T-cell (primary cell): ENCODE results near the gene TMEM59. TPM values are rescaled to one million over a fixed set of nuclear protein-coding genes. Genes with fewer than 3 reads are reported as not detected.
"Not testable (repeated sequence)": the region's sequence is repeated elsewhere in the genome, so short reads cannot be mapped to it uniquely, and the experiment has no call there.

Experiments
- ATAC-seq, 4 experiments: fragments of 200-7000 bp in 3 of 4; fragments of 150-1000 bp in 1 of 4; cut with Tn5 transposase; replicated peaks in 1 of 4; 1 replicate in 3 of 4; 2 replicates in 1 of 4; pipeline ENCODE4 v1.10.0; 2021; ENCODE audit warnings: moderate library complexity in 3 of 4, mild to moderate bottlenecking in 2 of 4, moderate number of reproducible peaks in 1 of 4
- CTCF ChIA-PET, 2 donors: fragments of 300-600 bp; sonication (Branson Sonifier 250); formaldehyde crosslinking; loops; one replicate each; lab custom pipeline; 2022; ENCODE audit warnings: antibody characterized with exemption in 2 of 2; lab: Charles Lee
- POLR2A ChIA-PET, 2 donors: fragments of 300-600 bp; sonication (Branson Sonifier 250); formaldehyde crosslinking; loops; one replicate each; lab custom pipeline; 2022; ENCODE audit warnings: antibody characterized with exemption in 2 of 2; lab: Charles Lee
- DNase-seq, 35 experiments: peaks; one replicate each; pipeline versions ENCODE4 v3.0.0 to v3.0.0-alpha.2; 2013 to 2023
- H3K27ac ChIP-seq: one replicate; pipeline ENCODE4 v1.5.1; 2013; ENCODE audit warnings: low read length
- H3K27me3 ChIP-seq, 2 experiments: replicated peaks in 1 of 2; 1 replicate in 1 of 2; 2 replicates in 1 of 2; pipeline versions ENCODE4 v1.6.1 to v1.7.0; 2013; ENCODE audit warnings: low read length in 1 of 2, mixed read lengths in 1 of 2; ENCODE audit not compliant: control insufficient read depth in 2 of 2, insufficient read depth in 2 of 2; ENCODE audit errors: extremely low read depth in 1 of 2
- H3K36me3 ChIP-seq, 2 donors: 1 replicate in 1 of 2; 2 replicates in 1 of 2; pipeline versions ENCODE4 v1.6.1 to v1.7.0; 2013; ENCODE audit warnings: low read length in 1 of 2; ENCODE audit not compliant: control insufficient read depth in 2 of 2, insufficient read depth in 1 of 2; ENCODE audit errors: extremely low read depth in 1 of 2
- H3K4me1 ChIP-seq, 2 experiments: 1 replicate in 1 of 2; 2 replicates in 1 of 2; pipeline versions ENCODE4 v1.6.1 to v1.7.0; 2013; ENCODE audit warnings: low read length in 2 of 2, mixed read lengths in 1 of 2; ENCODE audit not compliant: insufficient read depth in 2 of 2, control insufficient read depth in 1 of 2; ENCODE audit errors: extremely low read depth in 1 of 2
- H3K4me3 ChIP-seq, 2 donors: 1 replicate in 1 of 2; 2 replicates in 1 of 2; pipeline versions ENCODE4 v1.5.1 to v1.7.0; 2013; ENCODE audit warnings: mild to moderate bottlenecking in 2 of 2, low read length in 1 of 2, moderate library complexity in 1 of 2; ENCODE audit not compliant: control insufficient read depth in 1 of 2; ENCODE audit errors: extremely low read depth in 1 of 2
- H3K9me3 ChIP-seq: 2 replicates; pipeline ENCODE4 v1.7.0; 2013
- H3K27ac Mint-ChIP-seq, 2 donors: one replicate each; pipeline ENCODE4 v1.8.0; 2020 to 2021; ENCODE audit warnings: mild to moderate bottlenecking in 2 of 2, mixed read lengths in 2 of 2
- H3K27me3 Mint-ChIP-seq, 2 donors: one replicate each; pipeline ENCODE4 v1.8.0; 2021 to 2022; ENCODE audit warnings: mixed read lengths in 2 of 2
- H3K36me3 Mint-ChIP-seq: one replicate; pipeline ENCODE4 v1.8.0; 2021; ENCODE audit warnings: mixed read lengths
- H3K4me1 Mint-ChIP-seq, 3 donors: one replicate each; pipeline ENCODE4 v1.8.0; 2020 to 2022; ENCODE audit warnings: mixed read lengths in 3 of 3, mild to moderate bottlenecking in 1 of 3
- H3K4me3 Mint-ChIP-seq, 3 donors: one replicate each; pipeline ENCODE4 v1.8.0; 2020 to 2022; ENCODE audit warnings: mild to moderate bottlenecking in 3 of 3, mixed read lengths in 3 of 3, moderate library complexity in 3 of 3
- H3K9me3 Mint-ChIP-seq, 3 donors: one replicate each; pipeline ENCODE4 v1.8.0; 2020 to 2022; ENCODE audit warnings: mixed read lengths in 3 of 3
- WGBS: methylation state at CpG from one replicate; pipeline ENCODE4 v1.1.5; 2013; ENCODE audit warnings: missing lambda C conversion rate; ENCODE audit not compliant: insufficient coverage; 5-methylcytosine and 5-hydroxymethylcytosine counted together
- total RNA-seq, 35 experiments: library from RNA in 6 of 35; stranded (reverse) in 6 of 35; fragments of 120-200 nt in 1 of 35; gene quantifications; one replicate each; pipeline versions ENCODE4 v1.2.1 to v1.2.4 and lab custom pipeline; 2013 to 2026

The TMEM59 gene
- total RNA-seq, 5 donors from 2014 or later (not counting 1 experiment from before 2014, with no cell fraction given), result 138 to 193 (median 174) TPM

DNA sequence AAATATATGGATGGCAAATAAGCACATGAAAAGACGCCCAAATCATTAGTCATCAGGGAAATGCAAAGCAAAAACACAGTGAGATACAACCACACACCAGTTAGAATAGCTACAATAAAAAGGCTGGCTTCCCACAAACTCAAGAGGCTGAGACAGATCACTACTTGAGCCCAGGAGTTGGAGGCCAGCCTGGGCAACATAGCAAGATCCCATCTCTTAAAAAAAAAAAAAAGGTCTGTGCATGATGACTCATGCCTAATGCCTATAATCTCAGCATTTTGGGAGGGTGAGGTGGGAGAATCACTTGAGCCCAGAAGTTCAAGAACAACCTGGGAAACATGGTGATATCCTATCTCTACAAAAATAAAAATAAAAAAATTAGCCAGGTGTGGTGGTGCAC lies 54.8 kb downstream of the TMEM59 start:
- POLR2A ChIA-PET, result no interaction called here
- no peaks in the 10 kb centered on the region for H3K9me3 ChIP-seq
- no peaks in the 10 kb centered on the region for H3K4me1 ChIP-seq
- H3K27ac ChIP-seq, result no peak overlapping the region
- no peaks in the 10 kb centered on the region for H3K36me3 ChIP-seq
- no peak for DNase-seq
- ATAC-seq, result no peak
- no peak overlapping the region for H3K27ac Mint-ChIP-seq
- H3K27me3 ChIP-seq, result peaks cover 0 to 6% of the 10 kb centered on the region in 2 experiments
- no peaks in the 10 kb centered on the region for H3K27me3 Mint-ChIP-seq
- CTCF ChIA-PET, result no interaction called here
- no peaks in the 10 kb centered on the region for H3K36me3 Mint-ChIP-seq
- no peaks in the 10 kb centered on the region for H3K4me1 Mint-ChIP-seq
- H3K4me3 ChIP-seq, result no peak overlapping the region
- H3K9me3 Mint-ChIP-seq, result no peaks in the 10 kb centered on the region
- 67% methylated on average over 1 of the region's 1 CpG for WGBS
- no peak overlapping the region for H3K4me3 Mint-ChIP-seq

- no peaks in the 10 kb centered on the region for H3K4me1 ChIP-seq
- DNase-seq (no peak), ATAC-seq (no peak)
- Mint-ChIP-seq H3K27ac (no peak overlapping the region), H3K4me3 (no peak overlapping the region), H3K4me1 (no peaks in the 10 kb centered on the region), H3K27me3 (no peaks in the 10 kb centered on the region), H3K9me3 (no peaks in the 10 kb centered on the region), H3K36me3 (no peaks in the 10 kb centered on the region)
- no peak overlapping the region for H3K4me3 ChIP-seq
- no CpG with 5 or more reads among the region's 1 CpG for WGBS
- no peaks in the 10 kb centered on the region for H3K9me3 ChIP-seq
- POLR2A ChIA-PET, result no interaction called here
- H3K27me3 ChIP-seq, result peaks cover 0 to 2% of the 10 kb centered on the region in 2 experiments
- H3K36me3 ChIP-seq, result no peaks in the 10 kb centered on the region
- CTCF ChIA-PET, result no interaction called here
- H3K27ac ChIP-seq, result no peak overlapping the region
Observed at GRCh38 chr1:53995683-53996082, 57.3 kb downstream of the TMEM59 start.

DNA sequence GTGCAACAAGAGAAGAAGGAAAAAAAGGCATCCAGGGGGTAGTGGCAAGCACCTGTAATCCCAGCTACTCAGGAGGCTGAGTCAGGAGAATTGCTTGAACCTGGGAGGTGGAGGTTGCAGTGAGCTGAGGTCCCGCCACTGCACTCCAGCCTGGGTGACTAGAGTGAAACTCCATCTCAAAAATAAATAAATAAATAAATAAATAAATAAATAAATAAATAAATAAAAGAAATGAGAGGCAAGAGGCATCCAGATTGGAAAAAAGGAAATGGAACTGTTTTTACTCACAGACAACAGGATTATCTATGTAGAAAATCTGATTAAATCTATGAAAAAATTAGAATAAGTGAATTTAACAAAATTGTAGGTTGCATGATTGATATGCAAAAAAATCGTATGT lies 58.5 kb downstream of the TMEM59 start:
- CTCF ChIA-PET, H3K4me3 Mint-ChIP-seq, H3K27ac Mint-ChIP-seq, H3K27me3 Mint-ChIP-seq, H3K36me3 ChIP-seq, H3K27ac ChIP-seq, H3K9me3 Mint-ChIP-seq, ATAC-seq, DNase-seq, H3K27me3 ChIP-seq, H3K4me3 ChIP-seq, H3K4me1 ChIP-seq, H3K4me1 Mint-ChIP-seq, H3K9me3 ChIP-seq, H3K36me3 Mint-ChIP-seq: not testable (repeated sequence)
- POLR2A ChIA-PET, result interaction anchor here in 1 of 2 donors (0.6 kb wide), 1 partner anchor 58 kb away, joined by 7 read pairs; no protein-coding TSS in a partner anchor
- no CpG with 5 or more reads among the region's 2 CpGs for WGBS

GRCh38 chr1:53992085-53992874 lies 60.7 kb downstream of the TMEM59 start:
- H3K4me3 Mint-ChIP-seq, result no peak overlapping the region
- H3K27me3 ChIP-seq, result peaks cover 0 to 2% of the 10 kb centered on the region in 2 experiments
- no peaks in the 10 kb centered on the region for H3K4me1 ChIP-seq
- no peaks in the 10 kb centered on the region for H3K9me3 Mint-ChIP-seq
- H3K9me3 ChIP-seq, result no peaks in the 10 kb centered on the region
- no peaks in the 10 kb centered on the region for H3K36me3 ChIP-seq
- POLR2A ChIA-PET, result interaction anchor here in 1 of 2 donors (0.6 kb wide), 1 partner anchor 1900 kb away, joined by 5 read pairs; no protein-coding TSS in a partner anchor
- H3K36me3 Mint-ChIP-seq, result no peaks in the 10 kb centered on the region
- ATAC-seq (no peak), DNase-seq (no peak)
- no peak overlapping the region for H3K27ac ChIP-seq
- WGBS, result 71% methylated on average over 3 of the region's 4 CpGs
- no peaks in the 10 kb centered on the region for H3K27me3 Mint-ChIP-seq
- no peak overlapping the region for H3K27ac Mint-ChIP-seq
- H3K4me3 ChIP-seq, result no peak overlapping the region
- peaks cover 2 to 5% (median 5%) of the 10 kb centered on the region in 3 donors for H3K4me1 Mint-ChIP-seq
- CTCF ChIA-PET, result no interaction called here

- ChIA-PET POLR2A (no interaction called here), CTCF (no interaction called here)
- H3K4me1 ChIP-seq, result peaks cover 2 to 3% of the 10 kb centered on the region in 2 experiments
- peaks cover 0 to 2% of the 10 kb centered on the region in 2 experiments for H3K27me3 ChIP-seq
- peaks cover 15 to 25% (median 25%) of the 10 kb centered on the region in 3 donors for H3K4me1 Mint-ChIP-seq
- H3K9me3 ChIP-seq, result no peaks in the 10 kb centered on the region
- WGBS, result no CpG with 5 or more reads among the region's 2 CpGs
- no peaks in the 10 kb centered on the region for H3K36me3 ChIP-seq
- no peak overlapping the region for H3K27ac Mint-ChIP-seq
- no peak overlapping the region for H3K4me3 Mint-ChIP-seq
- H3K27ac ChIP-seq, result no peak overlapping the region
- no peaks in the 10 kb centered on the region for H3K27me3 Mint-ChIP-seq
- H3K36me3 Mint-ChIP-seq, result no peaks in the 10 kb centered on the region
- DNase-seq (no peak), ATAC-seq (no peak)
- no peak overlapping the region for H3K4me3 ChIP-seq
- no peaks in the 10 kb centered on the region for H3K9me3 Mint-ChIP-seq
Observed at GRCh38 chr1:53987880-53988279, 65.1 kb downstream of the TMEM59 start.

DNA sequence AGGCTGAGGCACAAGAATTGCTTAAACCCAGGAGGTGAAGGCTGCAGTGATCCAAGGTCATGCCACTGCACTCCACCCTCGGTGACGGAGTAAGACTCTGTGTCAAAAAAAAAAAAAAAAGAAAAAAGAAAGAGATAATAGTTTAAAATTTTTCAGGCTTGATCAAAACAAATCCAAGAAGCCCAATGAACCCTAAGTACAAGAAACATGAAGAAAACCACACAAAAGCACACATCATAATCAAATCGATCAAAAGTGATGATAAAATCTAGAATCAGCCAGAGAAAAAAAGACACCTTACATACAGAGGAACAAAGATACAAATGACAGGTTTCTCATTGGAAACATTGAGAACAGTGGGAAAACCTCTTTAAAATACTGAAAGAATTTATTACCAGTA lies 66.5 kb downstream of the TMEM59 start:
- peaks cover 21 to 35% (median 30%) of the 10 kb centered on the region in 3 donors for H3K4me1 Mint-ChIP-seq
- Histone ChIP-seq H3K4me1 (peaks cover 2 to 3% of the 10 kb centered on the region in 2 experiments), H3K27me3 (peaks cover 0 to 3% of the 10 kb centered on the region in 2 experiments), H3K4me3 (no peak overlapping the region), H3K36me3 (no peaks in the 10 kb centered on the region), H3K9me3 (no peaks in the 10 kb centered on the region), H3K27ac (no peak overlapping the region)
- CTCF ChIA-PET, result no interaction called here
- DNase-seq (peak in 1 of 35 experiments; percentile 9), ATAC-seq (peak in 2 of 4 experiments; percentile 53 to 78)
- no CpG with 5 or more reads among the region's 3 CpGs for WGBS
- H3K27ac Mint-ChIP-seq, result peak overlapping the region in 1 of 2 donors; percentile 23
- no peak overlapping the region for H3K4me3 Mint-ChIP-seq
- POLR2A ChIA-PET, result no interaction called here
- H3K36me3 Mint-ChIP-seq, result no peaks in the 10 kb centered on the region
- H3K27me3 Mint-ChIP-seq, result no peaks in the 10 kb centered on the region
- no peaks in the 10 kb centered on the region for H3K9me3 Mint-ChIP-seq
